ENCODE results near the gene SMAD2.
"Not testable (repeated sequence)": the region's sequence is repeated elsewhere in the genome, so short reads cannot be mapped to it uniquely, and the experiment has no call there.

The SMAD2 gene

GRCh38 chr18:47930199-47930930 lies at the start of gene SMAD2:
Gene SMAD2, minus strand, starts transcription at chr18:47930659. Its CDS starts 33,903 bp downstream, at chr18:47896756.
- DNase-seq: peak; percentile 95

- peak; percentile 87 for DNase-seq
These were observed 49.2 kb upstream of the SMAD2 start for GRCh38 chr18:47979611-47980200.

- no peak for DNase-seq
These were observed 48.1 kb upstream of the SMAD2 start for GRCh38 chr18:47978603-47979002.

GRCh38 chr18:47978141-47978540 lies 47.7 kb upstream of the SMAD2 start:
- DNase-seq: no peak

GRCh38 chr18:47975701-47976100 lies 45.2 kb upstream of the SMAD2 start:
- no peak for DNase-seq

GRCh38 chr18:47975105-47975504 lies 44.6 kb upstream of the SMAD2 start:
- DNase-seq: no peak

GRCh38 chr18:47970664-47971531 lies 40.4 kb upstream of the SMAD2 start:
- no peak for DNase-seq

- DNase-seq: no peak
These were observed 39.4 kb upstream of the SMAD2 start for GRCh38 chr18:47969816-47970215.

- no peak for DNase-seq
These were observed 38.3 kb upstream of the SMAD2 start for GRCh38 chr18:47968721-47969120.

GRCh38 chr18:47968006-47968676 lies 37.7 kb upstream of the SMAD2 start:
- DNase-seq: peak; percentile 94

GRCh38 chr18:47964053-47964452 lies 33.6 kb upstream of the SMAD2 start:
- DNase-seq: no peak

- DNase-seq: not testable (repeated sequence)
These were observed 30.5 kb upstream of the SMAD2 start for GRCh38 chr18:47961003-47961402.

- peak; percentile 72 for DNase-seq
These were observed 23.0 kb upstream of the SMAD2 start for GRCh38 chr18:47953471-47953931.

GRCh38 chr18:47950511-47950910 lies 20.1 kb upstream of the SMAD2 start:
- DNase-seq: no peak

- no peak for DNase-seq
These were observed 18.7 kb upstream of the SMAD2 start for GRCh38 chr18:47949202-47949601.

GRCh38 chr18:47946889-47947288 lies 16.4 kb upstream of the SMAD2 start:
- DNase-seq: no peak

- DNase-seq: no peak
These were observed 14.8 kb upstream of the SMAD2 start for GRCh38 chr18:47944972-47945852.

GRCh38 chr18:47936952-47937351 lies 6.5 kb upstream of the SMAD2 start:
- no peak for DNase-seq

GRCh38 chr18:47935321-47936055 lies 5.0 kb upstream of the SMAD2 start:
- DNase-seq: no peak

- DNase-seq: no peak
These were observed 2.1 kb upstream of the SMAD2 start for GRCh38 chr18:47932603-47933002.

GRCh38 chr18:47932190-47932589 lies 1.7 kb upstream of the SMAD2 start:
- DNase-seq: no peak

Measured in islet precursor cell (in vitro differentiated cells).